Measurements from ENCODE around the gene NID1.
"Not testable (repeated sequence)": the region's sequence is repeated elsewhere in the genome, so short reads cannot be mapped to it uniquely, and the experiment has no call there.

NID1 gene

DNA sequence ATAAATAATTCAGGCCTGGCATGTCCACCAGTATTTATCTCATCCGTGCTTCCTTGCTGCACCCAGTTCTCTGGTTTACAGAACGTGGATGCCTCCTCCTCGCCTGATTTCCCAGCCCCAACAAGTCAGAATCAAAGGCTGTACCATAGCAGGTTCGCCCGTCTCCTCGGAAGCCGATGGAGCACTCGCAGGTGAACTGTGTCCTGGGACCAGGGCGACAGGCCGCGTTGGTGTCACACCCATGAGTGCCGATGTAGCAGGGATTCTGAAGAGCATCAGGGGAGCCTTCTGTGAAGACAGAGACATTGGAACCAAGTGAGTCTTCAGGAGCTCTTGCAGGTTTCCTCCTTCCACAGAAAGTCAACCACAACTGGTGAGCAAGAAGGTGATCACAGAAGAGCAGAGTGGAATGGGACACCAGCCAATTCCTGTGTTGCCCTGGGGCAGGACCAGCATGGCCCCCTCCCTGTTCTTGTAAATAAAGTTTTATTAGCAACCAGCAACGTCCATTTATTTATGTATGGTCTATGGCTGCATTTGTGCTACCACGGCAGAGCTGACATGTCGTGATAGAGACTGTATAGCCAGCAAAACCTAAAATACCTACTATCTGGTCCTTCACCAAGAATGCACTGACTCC, 40.8 kb downstream of the NID1 start:
- no peak for DNase-seq

- DNase-seq: no peak
Measured at GRCh38 chr1:236021424-236022135, 43.3 kb downstream of the NID1 start.

- DNase-seq: peak in 1 of 2 donors; percentile 21
Measured at GRCh38 chr1:236020359-236021219, 44.3 kb downstream of the NID1 start.

DNA sequence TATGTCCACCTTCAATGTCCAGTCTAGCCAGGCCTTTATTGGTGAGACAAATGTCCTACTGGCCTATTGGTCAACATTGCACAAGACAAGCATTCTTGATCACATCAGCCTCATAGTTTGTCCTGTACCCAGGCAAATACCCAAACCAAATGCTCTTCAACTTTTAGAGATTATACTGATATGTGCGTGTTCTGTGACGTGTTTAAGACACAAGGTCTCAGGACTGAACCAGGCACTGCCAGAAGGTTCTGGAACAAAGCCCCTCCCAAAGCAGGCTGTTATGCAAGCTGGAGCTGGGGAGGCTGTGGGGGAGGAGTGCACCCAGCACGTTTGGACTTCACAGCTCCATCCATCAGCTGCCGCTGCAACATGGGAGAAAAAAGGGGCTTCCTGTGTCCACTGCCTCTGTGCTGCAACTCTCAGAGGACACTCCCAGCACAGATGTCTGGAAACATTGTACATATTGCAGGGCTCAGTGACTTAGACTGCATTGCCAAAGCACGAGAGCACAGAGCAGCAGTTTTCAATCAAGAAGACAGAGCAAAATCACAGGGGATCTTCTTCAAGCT, 45.9 kb downstream of the NID1 start:
- no peak for DNase-seq

- no peak for DNase-seq
Measured at GRCh38 chr1:236016782-236017400, 48.0 kb downstream of the NID1 start.

- DNase-seq: no peak
Measured at GRCh38 chr1:236016083-236016482, 48.8 kb downstream of the NID1 start.

- DNase-seq: no peak
Measured at GRCh38 chr1:236015539-236015938, 49.4 kb downstream of the NID1 start.

DNA sequence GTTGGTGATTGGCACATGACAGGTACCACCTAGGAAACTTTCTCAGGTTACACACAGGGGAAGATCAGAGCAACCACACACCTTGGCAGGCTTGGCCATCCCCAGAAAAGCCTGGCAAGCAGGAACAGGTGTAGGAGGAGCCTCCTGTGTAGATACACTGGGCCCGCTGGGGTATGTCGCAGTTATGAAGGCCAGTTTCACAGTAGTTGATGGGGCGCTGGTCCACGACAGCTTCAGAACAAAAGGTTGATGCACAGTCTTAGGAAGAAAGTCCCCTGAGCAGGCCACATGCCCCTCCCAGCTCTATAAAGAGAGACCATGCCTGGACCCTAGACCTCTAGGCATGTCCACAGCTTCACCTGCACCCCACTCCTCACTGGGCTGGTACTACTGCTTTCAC, 51.6 kb downstream of the NID1 start:
- DNase-seq: no peak

- DNase-seq: no peak
Measured at GRCh38 chr1:236011641-236012040, 53.2 kb downstream of the NID1 start.

DNA sequence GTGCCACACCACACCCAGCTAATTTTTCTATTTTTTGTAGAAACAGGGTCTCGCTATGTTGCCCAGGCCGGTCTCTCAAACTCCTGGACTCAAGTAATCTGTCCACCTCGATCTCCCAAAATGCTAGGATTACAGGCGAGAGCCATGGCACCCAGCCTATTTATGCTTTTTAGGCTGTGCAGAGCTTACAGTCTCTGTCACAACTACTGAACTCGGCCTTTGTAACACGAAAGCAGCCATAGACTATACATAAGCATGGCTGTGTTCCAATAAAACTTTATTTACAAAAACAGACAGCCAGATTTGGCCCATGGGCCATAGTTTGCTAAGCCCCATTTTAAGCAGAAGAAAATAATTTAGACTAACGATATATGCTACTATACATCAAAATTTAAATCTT, 54.4 kb downstream of the NID1 start:
- no peak for DNase-seq

GRCh38 chr1:236009857-236010256, 55.0 kb downstream of the NID1 start:
- no peak for DNase-seq

- no peak for DNase-seq
Measured at GRCh38 chr1:236009191-236009590, 55.7 kb downstream of the NID1 start.

DNA sequence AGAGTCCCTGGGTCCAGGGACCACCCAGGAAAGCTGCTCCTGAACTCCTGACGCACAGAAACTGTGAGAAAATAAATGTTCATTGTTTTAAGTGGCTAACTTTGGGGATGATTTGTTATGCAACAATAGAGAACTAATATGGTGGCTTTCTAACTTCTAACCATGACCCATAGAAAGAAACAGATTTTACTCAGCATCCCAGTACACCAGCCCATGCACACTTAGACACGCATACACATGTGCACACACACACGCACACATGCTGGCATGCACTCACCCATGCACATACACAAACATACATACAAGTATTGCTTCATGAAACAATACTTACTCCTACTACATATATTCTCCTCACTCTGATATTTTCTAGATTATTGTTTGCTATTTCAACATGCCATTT, 57.1 kb downstream of the NID1 start:
- DNase-seq: no peak

- not testable (repeated sequence) for DNase-seq
Measured at GRCh38 chr1:236003058-236003457, 61.8 kb downstream of the NID1 start.

GRCh38 chr1:236002572-236002971, 62.3 kb downstream of the NID1 start:
- no peak for DNase-seq

DNA sequence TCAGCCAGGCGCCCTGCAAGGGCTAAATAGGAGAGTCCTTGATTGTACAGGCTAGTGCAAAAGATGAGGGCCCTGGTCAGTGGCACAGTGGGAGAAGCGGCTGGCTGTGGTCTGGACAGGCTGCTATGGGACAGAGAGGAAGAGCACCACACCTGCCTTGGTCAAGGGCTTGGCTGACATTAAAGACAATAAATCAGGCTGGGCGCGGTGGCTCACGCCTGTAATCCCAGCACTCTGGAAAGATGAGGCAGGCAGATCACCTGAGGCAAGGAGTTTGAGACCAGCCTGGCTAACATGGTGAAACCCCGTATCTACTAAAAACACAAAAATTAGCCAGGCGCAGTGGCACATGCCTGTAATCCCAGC, 62.9 kb downstream of the NID1 start:
- DNase-seq: no peak

DNA sequence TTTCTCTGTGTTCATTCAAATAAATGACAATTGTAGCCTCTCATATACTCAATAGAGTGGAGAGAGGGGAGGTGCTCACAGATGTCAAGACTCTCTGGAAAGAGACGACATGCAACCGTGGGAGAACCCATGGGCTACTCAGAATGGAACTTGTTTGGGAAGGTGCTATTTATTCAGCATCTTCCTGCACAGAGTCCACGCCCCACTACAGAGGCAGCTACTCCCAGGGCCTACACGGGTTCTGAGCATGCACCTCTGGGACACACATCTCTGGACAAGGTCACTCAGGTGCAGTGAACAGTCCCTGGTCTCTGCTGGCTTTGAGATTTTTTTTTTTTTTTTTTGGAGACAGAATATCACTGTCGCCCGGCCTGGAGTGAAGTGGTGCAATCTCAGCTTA, 64.1 kb downstream of the NID1 start:
- no peak for DNase-seq

DNA sequence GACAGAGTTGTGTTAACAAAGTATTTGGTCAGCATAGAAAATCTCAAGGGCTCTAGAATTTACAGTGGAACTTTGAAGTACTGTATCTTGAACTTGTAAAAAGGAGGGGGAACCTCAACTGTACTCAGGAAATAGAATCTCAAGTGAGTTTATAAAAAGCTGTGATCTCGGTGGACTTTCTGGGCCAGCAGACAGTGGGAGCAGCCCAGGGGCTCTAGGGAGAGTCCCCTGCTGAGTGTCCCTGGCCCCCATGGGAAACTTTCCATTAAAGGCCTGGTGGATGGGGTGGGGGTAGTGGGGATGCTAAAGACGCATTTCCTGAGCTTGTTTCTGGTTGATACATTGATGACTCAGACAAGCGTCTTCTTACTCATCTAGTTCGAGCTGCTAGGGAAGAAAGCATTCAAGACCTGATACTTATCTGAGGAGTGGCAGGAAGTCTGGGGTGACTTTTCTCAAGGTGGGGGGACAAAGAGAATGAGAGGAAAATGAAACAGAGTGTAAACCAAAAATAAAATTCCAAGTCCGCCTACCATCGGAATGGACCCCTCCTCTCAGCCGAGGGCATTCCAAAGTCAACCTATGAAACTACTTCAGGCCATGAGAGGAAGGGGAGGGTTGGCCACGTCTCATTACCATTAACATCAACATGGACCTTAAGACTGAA, 65.5 kb downstream of the NID1 start:
- no peak for DNase-seq

- DNase-seq: no peak
Measured at GRCh38 chr1:235998812-235999211, 66.1 kb downstream of the NID1 start.

- no peak for DNase-seq
Measured at GRCh38 chr1:235997931-235998330, 67.0 kb downstream of the NID1 start.

DNA sequence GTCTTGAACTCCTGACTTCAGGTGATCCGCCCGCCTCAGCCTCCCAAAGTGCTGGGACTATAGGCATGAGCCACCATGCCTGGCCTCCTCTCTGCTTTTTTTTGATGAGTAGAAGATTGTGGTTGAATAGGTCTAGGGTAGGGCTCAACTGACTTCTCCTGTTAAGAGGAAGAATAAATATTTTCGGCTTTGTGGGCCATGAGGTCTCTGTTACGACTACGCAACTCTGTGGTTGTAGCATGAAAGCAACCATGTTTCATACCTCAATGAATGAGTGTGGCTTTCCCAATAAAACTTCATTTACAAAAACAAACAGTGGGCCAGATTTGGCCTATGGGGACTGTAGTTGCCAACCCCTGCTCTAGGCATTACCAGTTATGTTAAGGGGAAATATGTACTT, 67.8 kb downstream of the NID1 start:
- DNase-seq: peak; percentile 69 to 71
